Hematopoietic multipotent progenitor cell treated with erythropoietin and hydrocortisone succinate and interleukin-3 and kit ligand, for 4 days (in vitro differentiated cells): ENCODE results near the gene TEKT5.
"Not testable (repeated sequence)": the region's sequence is repeated elsewhere in the genome, so short reads cannot be mapped to it uniquely, and the experiment has no call there.

ENCODE experiments used
- DNase-seq: peaks from one replicate; pipeline ENCODE4 v3.0.0-alpha.2; 2015

Gene TEKT5

GRCh38 chr16:10684511-10685151 lies 10.1 kb downstream of the TEKT5 start:
- no peak for DNase-seq

DNA sequence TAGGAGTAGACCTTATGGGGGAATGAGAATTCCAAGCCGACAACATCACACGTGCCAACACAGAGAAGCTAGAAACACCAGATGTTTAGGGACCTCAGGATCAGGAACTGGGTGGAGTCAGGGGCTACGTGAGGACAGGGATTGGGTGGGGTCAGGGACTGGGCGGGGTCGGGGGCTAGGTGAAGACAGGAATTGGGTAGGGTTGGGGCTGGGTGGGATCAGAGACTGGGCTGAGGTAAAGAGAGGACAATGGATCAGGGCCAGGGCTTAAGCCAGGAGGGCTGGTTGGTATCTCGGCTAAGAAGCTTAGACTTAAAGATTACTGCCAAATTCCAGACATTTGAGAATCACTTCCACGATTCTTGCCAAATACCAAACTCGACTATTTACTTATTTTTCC lies 11.6 kb downstream of the TEKT5 start:
- DNase-seq: no peak

GRCh38 chr16:10682604-10683003 lies 12.1 kb downstream of the TEKT5 start:
- no peak for DNase-seq

DNA sequence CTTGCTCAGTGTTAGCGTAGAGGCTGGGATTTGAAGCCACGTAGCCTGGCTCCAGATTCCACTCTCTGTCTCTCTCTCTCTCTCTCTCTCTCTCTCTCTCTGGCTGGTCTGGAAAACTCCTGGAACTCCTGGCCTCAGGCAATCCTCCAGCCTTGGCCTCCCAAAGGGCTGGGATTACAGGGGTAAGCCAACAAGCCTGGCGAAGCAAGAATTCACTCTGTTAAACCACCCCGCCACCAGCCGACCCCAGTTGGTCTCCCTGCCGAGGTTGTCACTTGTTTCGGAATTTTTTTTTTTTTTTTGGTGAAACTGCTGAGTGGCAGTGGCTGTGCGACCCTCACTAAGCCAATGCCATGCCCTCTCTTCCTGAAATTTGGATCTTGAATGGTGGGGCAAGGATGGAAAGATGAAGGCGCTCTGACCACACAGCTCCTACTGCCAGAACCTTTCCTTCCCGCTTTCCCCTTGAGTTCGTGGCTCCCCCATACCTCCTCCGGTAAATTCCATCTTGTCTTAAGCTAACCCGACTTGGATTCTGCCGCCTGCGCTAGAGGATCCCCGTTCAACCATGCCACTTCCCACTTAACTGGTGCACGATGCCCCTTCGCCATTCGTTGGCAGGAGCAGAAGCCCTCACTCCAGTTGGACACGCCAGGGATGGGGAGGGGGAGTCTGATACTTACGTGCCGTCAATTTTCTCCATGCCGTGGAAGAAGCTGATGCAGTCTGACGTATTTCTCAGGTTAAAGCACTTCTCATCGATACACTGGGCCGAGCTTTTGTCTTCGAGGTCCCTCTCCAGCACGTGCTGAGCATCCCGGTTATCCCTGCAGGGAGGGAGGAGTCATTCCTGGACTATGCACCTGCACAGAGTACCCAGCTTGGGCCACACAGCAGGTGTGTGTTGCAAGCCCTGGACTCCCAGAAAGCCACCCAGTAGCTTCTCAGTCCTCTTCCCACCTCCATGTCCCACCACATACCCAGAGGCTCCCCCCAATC lies 13.1 kb downstream of the TEKT5 start:
- no peak for DNase-seq

DNA sequence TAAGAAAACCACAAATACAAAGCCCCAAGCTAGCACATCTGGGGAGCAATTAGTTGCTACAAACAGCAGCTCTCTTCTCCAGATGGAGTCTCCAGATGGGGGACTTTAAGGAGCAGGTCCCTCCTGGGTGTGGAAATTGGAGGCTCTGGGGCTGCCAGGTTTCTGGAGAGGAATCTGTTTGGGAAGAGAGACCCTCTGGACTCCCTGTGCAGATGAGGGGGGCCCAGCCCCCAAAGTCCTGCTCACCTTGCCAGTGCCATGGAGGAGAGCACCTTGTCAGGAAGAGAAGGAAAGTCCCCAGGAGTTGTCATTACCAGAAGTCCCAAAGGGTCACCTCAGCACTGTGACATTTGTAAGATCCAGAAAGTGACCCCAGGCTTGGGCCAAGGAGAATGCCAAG lies 14.8 kb downstream of the TEKT5 start:
- no peak for DNase-seq

DNA sequence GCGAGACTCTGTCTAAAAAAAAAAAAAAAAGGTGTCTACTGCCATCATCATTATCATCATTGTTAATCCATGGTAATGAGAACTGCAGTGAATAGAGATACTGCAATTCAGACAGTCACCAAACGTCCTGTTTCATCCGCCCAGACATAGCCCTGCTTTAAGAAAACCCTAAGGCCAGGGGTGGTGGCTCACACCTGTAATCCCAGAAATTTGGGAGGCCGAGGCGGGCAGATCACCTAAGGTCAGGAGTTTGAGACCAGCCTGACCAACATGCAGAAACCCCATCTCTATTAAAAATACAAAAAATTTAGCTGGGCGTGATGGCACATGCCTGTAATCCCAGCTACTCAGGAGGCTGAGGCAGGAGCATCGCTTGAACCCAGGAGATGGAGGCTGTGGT lies 15.3 kb downstream of the TEKT5 start:
- DNase-seq: not testable (repeated sequence)

- DNase-seq: no peak
Measured at GRCh38 chr16:10678655-10679054, 16.1 kb downstream of the TEKT5 start.

- DNase-seq: no peak
Measured at GRCh38 chr16:10676284-10676683, 18.4 kb downstream of the TEKT5 start.

DNA sequence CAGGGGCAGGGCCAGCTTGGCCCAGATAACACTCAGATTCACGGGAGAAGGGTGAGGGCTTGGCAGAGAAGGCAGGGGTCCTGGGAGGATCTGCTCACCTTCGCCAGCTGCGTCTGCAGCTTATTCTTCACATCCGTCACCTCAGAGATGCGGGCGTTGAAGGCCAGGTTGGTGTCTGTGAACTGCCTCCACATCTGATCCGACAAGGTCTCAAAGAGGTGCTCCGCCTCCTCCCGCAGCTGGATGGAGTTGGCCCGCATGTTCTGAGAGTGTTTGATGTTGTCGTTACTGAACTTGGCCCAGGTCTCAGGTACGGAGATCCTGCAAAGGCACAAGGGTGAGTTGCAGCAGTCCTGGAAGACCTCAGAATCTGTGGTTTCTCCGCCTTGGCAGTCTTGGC lies 18.9 kb downstream of the TEKT5 start:
- no peak for DNase-seq

DNA sequence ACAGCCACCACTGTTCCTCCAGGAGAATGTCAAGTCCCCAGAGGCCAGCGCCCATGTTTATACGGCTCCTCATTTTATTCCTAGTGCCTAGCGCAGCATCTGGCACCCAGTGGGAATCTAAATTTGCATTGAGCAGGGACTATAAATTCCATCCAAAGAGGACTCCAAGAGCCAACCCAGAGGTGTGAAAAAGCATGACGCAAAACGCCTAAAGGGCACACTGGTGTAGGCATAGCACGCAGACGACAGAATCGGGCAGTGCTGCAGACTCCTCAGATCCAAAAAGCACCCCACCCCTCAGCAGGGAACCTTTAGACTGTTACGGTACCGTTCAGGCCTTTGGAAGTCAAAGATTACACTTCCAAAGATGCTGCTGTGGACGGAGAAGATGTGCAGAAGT lies 19.5 kb downstream of the TEKT5 start:
- no peak for DNase-seq

DNA sequence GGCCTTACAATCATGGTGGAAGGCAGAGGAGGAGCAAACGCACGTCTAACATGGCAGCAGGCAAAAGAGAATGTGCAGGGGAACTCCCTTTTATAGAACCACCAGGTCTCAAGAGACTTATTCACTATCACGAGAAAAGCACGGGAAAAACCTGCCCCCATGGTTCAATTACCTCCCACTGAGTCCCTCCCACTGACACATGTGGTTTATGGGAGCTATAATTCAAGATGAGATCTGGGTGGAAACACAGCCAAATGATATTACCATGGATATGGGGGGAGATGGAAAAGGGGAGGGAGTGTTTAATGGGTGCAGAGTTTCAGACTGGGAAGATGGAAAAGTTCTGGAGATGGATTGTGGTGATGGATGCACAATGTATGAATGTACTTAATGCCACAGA lies 23.0 kb downstream of the TEKT5 start:
- DNase-seq: no peak

GRCh38 chr16:10669791-10670190 lies 24.9 kb downstream of the TEKT5 start:
- DNase-seq: no peak

GRCh38 chr16:10668322-10669045 lies 26.2 kb downstream of the TEKT5 start:
- DNase-seq: peak; percentile 52

DNA sequence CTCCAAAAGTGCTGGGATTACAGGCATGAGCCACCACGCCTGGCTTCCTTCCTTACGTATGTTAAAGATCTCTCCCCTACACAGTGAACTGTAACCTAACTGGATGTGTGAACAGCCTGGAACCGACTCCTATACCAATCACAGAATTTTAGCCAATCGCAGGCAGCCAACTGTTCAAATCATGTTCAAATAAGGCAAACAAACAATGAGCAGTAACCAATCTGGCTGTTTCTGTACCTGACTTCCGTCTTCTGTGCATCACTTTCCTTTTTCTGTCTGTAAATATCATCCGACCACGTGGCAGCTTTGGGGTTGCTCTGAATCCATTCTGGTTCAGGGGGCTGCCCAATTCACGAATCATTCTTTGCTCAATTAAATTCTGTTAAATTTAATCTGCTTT lies 27.5 kb downstream of the TEKT5 start:
- DNase-seq: no peak

GRCh38 chr16:10666291-10666690 lies 28.4 kb downstream of the TEKT5 start:
- DNase-seq: no peak

- no peak for DNase-seq
Measured at GRCh38 chr16:10665166-10665565, 29.6 kb downstream of the TEKT5 start.

GRCh38 chr16:10664720-10665126 lies 30.0 kb downstream of the TEKT5 start:
- DNase-seq: no peak

DNA sequence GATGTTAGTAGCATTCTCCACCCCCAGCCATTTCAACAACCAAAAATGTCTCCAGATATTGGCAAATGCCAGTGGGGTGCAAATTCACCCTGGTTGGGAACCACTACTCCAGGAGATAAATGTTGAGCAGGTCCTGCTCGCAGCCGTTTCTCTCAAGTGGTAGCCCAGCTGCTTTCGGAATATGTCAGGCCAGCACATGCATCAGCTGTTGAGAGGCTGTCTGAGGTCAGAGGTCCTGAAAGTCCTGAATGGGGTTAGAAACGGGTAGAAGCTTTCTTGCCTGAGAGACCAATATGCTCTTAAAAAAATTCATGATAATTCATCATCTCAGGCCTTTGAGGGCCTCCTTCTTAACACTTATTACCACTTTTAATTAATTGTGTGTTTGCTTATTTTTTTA lies 31.0 kb downstream of the TEKT5 start:
- DNase-seq: no peak

DNA sequence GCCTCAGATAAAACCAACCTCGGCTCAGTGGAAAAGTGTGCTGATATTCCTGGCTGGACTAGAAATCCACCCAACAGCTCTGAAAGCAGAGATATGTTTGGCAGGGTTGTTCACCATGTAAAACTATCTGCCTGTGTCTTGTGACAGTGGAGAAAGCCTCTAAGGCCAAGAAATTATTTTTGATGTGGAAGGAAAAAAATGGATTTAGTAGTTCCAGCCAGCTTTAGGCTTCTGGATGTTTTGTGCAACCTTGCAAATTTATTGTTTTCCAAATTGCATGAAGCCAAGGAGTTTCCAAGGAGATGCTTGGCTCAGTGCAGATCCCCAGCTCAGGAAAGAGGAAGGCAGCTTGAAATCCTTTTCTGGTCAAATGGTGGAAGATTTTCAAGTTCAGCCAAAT lies 31.6 kb downstream of the TEKT5 start:
- DNase-seq: no peak

DNA sequence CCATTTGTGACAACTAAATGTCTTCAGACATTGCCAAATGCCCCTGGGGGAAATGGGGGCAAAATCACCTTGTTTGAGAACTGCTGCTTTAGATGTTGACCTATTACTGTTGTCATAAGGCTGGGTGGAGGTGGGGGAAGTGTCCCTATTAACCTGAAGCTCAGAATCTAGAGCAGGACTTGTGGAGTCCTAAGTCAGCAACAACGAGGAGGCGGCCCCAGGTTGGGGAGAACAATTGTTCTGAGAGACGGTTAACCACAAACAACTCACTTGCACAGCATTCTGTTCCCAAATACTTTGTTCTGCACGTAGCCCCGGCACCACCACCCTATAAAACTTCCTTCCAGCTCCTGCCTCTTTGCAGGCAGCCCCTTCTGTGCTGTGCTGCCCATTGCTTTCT lies 32.5 kb downstream of the TEKT5 start:
- no peak for DNase-seq

DNA sequence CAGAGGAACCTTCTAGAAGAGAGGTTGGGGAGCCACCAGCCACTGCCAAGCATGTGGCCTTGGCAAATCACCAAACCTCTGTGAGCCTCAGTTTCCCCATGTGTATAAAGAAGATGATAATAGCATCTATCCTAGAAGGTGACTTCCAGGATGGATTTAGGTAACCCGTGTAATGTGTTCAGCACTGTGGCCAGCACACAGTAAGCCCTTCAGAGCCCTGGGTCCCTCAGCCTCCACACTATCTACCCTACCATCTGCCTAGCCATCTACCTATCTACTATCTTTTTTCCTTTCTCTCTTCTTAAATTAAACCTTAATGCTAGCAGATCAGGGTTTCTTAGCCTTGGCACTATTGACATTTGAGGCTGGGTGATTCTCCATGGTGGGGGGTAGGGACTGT lies 33.0 kb downstream of the TEKT5 start:
- no peak for DNase-seq

DNA sequence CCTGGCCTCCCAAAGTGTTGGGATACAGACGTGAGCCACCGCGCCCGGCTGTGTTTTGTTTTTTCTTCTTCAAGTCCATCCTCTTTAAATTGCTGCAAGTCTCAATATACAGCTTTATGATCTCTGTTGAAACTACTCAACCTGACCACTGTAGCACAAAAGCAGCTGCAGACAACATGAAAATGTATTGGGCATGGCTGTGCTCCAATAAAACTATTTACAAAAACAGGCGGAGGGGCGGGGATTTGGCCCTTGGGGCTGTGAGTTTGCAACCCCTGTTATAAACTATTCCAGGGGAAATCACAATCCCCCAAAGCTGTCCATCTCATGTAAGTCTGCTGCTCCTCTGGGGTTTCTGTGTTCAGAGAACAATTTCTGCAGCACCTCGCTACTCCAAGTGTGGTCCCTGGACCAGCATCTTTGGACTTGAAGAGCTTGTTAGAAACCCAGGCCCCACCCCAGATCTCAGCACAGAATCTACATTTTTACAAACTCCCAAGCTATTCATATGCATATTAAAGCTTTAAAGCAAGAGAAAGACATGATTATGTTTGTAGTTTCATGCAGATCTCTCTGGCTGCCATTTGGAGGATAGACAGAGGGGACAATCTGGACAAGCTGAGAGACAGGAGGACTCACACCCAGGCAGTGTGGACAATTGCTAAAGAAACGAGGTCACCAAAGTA lies 33.6 kb downstream of the TEKT5 start:
- no peak for DNase-seq

DNA sequence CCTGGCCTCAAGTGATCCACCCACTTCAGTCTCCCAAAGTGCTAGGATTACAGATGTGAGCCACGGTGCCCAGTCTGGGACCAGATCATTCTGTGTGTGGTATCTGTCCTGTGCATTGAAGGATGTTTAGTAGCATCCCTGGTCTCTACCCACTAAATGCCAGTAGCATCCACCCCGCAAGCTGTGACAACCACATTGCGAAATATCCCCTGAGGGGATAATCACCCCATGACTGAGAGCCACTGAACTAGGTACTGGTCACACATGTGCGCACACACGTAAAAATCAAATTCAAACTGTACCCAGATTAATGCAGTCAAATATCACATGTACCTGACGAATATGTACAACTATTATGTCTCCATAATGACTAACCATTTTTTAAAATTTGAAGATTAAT lies 35.8 kb downstream of the TEKT5 start:
- DNase-seq: no peak
